ENCODE data around the gene CIRBP.

CIRBP gene

DNA sequence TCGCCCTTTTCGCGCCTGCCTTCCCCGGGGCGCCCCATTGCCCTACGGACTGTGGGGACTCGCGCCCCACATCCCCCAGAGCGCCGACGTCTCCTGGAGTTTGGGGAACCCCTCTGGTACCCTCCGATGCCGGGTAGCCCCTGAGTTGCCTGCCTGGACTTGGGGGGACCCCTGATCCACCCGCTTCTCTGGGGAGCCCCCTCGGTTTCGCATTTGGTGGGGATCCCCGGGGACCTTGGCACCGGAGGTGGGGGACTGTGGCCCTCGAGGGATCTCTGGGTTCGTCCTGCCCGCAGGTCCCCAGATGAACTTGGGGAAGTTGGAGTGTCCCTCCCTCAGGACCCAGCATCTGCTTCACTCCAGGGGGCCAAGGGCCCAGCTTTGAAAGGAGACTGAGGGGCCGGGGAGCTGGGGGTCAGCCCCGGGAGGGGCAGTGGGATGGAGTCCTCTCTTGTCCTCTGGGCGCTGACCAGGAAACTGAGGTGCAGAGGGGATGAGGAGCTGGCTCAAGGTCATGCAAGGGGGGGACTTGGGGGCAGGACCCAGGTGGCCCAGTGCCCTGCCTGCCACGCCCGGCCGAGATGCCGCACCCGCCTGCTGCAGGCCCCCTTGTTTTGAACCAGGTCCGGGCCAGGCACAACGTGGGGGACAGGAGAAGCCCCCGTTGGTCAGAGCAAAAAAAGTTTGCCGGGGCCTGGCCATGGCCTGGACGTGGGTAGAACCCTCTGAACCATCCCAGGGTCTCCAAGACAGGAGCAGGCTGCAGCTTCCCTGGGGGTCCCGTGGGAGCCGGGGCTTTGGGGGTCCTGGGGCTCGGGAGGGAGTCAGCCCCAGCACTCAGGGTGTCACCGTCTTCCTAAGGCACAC lies 17.6 kb downstream of the CIRBP start:
- in situ Hi-C loops (cut with HindIII; ENCODE audit: low pct_unique_long_range_greater_than_20kb, low sequenced_read_pairs): no loop called here
- no peak for TF ChIP-seq JUND (IDR thresholded peaks at IDR 0.05; ENCODE audit: low read depth)
- DNase-seq (ENCODE audit: low read depth in 1 of 2, low spot score in 1 of 2): no peak

DNA sequence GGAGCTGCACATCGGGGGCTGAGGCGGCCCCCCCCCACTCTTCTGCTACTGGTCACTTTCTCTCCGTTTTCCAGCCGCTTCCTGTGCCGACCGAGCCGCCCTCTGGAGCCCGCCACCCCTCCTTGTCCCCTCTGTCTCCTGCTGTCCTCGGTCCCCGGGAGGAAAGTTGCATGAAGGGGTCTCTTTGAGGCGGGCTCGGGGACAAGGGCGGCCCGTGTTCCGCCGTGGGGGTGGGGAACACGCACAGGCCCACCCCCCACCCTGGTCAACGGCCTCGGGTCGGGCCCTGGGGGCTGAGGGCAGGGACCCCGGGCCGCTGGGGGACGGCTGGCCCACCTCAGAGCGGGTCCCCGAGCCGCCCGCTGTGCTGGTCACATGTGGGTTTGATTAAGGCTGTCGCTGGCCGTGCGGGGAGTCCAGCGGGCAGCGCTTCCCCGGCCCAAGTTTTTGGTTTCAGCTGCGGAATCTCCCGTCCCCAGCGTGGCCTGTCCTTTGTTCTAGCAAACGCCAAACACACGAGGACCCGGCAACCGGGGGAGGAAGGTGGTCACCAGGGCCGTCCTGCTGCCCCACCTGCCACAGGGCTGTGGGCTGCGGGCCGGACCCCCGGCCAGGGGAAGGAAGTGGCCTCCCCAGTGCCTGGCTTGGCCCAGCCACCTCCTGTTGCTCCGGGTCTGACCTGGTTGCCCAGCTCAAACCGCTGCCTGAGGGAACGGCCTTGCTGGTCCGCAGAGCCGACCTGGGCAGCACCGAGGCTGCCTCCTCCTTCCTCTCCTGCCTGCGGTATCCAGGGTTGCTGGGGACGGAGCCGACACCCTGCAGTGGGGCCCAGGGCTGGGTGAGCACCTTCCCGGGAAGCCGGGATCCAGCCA lies 18.5 kb downstream of the CIRBP start:
- no peak for DNase-seq (ENCODE audit: low read depth in 1 of 2, low spot score in 1 of 2)
- in situ Hi-C loops (cut with HindIII; ENCODE audit: low pct_unique_long_range_greater_than_20kb, low sequenced_read_pairs): no loop called here
- TF ChIP-seq JUND (IDR thresholded peaks at IDR 0.05; ENCODE audit: low read depth): no peak

DNA sequence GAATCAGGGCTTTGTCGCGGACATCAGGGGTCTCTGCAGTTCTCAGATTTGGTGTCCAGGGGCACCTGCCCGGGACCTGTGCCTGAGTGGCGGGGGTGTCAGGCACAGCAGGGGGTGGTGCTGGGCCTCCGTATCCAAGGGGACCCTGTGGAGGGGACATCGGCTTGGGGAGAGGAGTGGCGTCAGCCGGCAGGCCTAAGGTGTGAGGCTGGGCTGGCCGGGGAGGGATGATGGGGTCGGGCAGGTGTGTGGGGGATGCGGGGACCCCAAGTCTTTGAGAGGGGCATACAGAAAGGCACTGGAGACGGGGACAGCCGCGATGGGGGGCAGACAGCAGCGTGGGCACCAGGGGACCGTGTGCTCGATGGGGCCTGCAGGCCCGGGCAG lies 19.1 kb downstream of the CIRBP start:
- in situ Hi-C loops (cut with HindIII; ENCODE audit: low pct_unique_long_range_greater_than_20kb, low sequenced_read_pairs): no loop called here
- DNase-seq (ENCODE audit: low read depth in 1 of 2, low spot score in 1 of 2): no peak
- no peak for TF ChIP-seq JUND (IDR thresholded peaks at IDR 0.05; ENCODE audit: low read depth)

DNA sequence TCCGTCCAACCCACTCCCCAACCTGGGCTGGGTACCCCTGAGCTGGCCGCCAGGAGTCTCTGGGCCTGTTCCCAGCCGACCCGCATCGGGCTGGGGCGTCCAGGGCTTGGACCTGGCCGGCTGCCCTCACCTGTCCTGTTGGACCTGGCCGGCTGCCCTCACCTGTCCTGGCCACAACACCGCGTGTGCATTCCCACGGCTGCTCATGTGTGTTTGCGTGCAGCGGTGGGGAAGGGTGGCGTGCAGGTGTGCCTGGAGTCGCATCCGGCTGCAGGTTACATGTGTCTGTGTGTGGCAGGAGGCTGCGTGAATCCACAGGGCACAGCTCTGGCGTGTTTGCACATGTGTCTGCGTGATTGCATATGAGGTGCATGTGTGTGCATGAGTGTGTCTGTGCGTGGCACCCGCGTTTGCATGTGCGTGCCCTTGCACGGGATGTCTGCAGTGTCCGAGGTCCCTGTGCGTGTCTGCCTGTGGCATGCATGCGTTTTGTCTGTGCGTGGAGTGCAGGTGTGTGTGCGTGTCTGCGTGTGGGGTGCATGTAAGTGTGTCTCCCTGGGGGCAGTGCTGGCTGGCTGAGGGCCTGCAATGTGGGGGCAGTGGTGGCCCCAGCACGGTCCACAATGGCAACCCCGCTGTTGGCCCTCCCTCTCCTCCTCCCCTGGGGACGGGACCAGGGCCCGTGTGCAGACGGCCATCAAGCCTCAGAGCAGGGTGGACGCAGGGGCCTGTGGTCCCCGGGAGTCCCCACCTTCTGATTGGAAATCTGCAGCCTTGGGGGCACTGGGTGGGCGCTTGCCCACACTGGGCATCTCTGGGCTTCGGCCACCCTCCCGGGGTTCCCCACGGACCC lies 19.9 kb downstream of the CIRBP start:
- in situ Hi-C loops (cut with HindIII; ENCODE audit: low pct_unique_long_range_greater_than_20kb, low sequenced_read_pairs): no loop called here
- no peak for TF ChIP-seq JUND (IDR thresholded peaks at IDR 0.05; ENCODE audit: low read depth)
- DNase-seq (ENCODE audit: low read depth in 1 of 2, low spot score in 1 of 2): no peak

DNA sequence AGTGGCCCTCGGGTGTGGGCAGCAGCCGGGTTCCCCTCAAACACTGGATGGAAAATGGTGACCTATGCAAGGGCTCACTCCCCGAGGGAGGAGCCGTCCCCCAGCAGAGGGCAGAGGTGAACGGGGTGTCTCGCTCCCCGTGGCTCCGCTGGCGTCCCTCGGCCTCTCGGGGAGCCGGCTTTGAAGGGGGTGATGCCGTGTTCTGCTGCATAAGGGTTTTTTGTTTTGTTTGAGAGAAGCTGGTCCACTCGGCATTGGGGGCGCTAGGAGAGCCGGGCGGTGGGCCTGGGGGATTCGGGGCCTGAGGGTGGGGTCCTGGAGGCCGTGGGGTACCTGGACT lies 20.5 kb downstream of the CIRBP start:
- no peak for DNase-seq (ENCODE audit: low read depth in 1 of 2, low spot score in 1 of 2)
- in situ Hi-C loops (cut with HindIII; ENCODE audit: low pct_unique_long_range_greater_than_20kb, low sequenced_read_pairs): no loop called here
- TF ChIP-seq JUND (IDR thresholded peaks at IDR 0.05; ENCODE audit: low read depth): no peak

DNA sequence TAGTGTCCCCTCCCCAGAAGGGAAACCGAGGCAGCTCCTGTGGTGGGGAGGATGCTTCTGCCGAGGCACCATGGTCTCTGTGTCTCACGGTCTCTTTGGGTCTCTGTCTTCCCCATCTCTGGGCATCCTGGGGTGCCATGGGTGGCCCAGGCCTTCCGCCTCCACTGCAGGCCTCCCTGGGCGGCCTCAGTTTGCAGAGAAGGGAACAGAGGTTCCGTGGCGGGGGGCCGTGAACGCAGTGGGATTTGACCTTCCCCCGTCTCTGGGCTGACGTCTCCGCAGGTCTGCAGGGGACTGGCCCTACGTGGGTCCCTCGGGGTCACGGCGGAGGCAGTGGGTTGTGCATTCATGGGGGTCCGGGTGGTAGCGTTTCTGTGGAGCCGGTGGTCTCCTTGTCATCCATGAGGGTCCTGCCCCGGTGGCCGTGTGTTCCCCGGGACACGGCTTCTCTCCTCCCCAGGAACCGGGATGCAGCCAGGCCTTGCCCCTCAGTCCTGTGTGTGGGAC lies 21.1 kb downstream of the CIRBP start:
- no peak for TF ChIP-seq JUND (IDR thresholded peaks at IDR 0.05; ENCODE audit: low read depth)
- DNase-seq (ENCODE audit: low read depth in 1 of 2, low spot score in 1 of 2): no peak
- in situ Hi-C loops (cut with HindIII; ENCODE audit: low pct_unique_long_range_greater_than_20kb, low sequenced_read_pairs): no loop called here

DNA sequence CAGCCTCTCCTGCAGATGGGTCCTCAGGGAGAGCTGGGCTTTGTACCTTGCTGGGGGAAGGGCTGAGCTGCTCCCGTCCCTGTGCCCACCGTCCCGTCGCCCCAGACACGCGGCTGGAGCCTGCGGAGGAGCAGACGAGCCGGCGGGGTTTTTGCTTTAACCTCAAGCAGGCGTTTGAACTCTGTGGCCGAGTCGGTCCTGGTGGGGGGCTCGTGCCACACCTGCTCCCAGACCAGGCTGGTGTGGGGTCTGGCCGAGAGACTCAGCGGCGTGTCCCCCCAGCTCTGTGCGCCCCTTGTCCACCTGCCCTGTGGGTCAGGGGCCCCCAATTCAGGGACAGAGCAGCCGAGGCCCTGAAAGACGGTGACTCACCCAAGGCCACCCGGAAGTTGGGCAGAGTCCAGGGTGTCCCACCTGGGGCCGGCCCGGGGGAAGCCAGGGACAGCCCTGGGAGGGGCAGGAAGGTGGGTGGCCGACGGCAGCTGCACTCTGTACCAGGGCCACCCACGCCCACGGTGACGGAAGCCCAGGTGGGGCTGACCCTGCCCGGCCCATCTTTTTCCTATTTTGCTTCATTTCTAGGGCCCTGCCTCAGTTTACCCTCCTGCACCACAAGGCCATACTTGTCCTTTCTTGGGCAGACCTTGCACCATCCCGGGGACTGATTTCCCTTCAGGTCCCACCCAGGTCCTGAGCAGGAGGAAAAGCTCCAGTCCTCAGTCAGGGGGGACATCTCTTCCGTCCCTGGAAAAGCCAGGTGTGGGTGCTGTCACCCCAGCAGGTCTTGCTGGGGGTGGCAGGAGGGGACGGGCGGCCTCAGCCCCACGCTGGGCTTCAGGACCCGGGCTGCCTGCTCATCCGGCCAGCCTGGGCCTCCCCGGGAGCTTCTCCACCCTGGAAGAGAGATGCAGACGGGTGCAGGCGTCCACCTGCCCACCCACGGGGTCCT lies 21.8 kb downstream of the CIRBP start:
- in situ Hi-C loops (cut with HindIII; ENCODE audit: low pct_unique_long_range_greater_than_20kb, low sequenced_read_pairs): no loop called here
- no peak for DNase-seq (ENCODE audit: low read depth in 1 of 2, low spot score in 1 of 2)
- TF ChIP-seq JUND (IDR thresholded peaks at IDR 0.05; ENCODE audit: low read depth): no peak

DNA sequence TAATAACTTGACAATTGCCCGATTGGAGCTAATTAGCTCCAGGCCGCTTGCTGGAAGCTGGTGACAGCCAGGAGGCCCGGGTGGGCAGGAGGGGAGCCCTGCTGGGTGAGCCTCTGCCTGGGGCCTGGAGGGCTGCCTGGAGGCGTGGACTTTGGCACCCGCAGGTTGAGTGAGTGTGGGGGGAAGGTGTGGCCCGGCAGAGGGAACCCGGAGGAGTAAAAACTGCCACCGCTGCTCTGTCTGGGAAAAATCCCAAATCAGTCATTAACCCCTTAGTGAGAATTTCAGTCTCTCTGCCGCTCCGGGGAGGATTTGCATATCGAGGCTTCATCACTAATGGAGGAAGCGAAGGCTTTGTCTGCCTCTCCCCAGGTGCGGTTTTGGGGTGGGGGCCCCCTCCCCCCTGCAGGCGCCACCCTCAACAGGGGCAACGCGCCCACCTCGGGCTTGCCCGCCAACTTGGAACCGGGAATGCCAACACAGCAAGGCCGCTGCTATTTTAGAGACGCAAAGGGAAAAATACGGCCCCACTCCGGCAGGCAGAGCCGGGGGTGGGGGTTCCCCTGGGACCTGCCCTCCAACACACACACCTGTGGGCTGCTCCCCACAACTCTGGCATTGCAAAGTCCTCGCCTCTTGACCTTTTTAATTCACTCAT lies 22.8 kb downstream of the CIRBP start:
- in situ Hi-C loops (cut with HindIII; ENCODE audit: low pct_unique_long_range_greater_than_20kb, low sequenced_read_pairs): no loop called here
- DNase-seq (ENCODE audit: low read depth in 1 of 2, low spot score in 1 of 2): no peak
- no peak for TF ChIP-seq JUND (IDR thresholded peaks at IDR 0.05; ENCODE audit: low read depth)

DNA sequence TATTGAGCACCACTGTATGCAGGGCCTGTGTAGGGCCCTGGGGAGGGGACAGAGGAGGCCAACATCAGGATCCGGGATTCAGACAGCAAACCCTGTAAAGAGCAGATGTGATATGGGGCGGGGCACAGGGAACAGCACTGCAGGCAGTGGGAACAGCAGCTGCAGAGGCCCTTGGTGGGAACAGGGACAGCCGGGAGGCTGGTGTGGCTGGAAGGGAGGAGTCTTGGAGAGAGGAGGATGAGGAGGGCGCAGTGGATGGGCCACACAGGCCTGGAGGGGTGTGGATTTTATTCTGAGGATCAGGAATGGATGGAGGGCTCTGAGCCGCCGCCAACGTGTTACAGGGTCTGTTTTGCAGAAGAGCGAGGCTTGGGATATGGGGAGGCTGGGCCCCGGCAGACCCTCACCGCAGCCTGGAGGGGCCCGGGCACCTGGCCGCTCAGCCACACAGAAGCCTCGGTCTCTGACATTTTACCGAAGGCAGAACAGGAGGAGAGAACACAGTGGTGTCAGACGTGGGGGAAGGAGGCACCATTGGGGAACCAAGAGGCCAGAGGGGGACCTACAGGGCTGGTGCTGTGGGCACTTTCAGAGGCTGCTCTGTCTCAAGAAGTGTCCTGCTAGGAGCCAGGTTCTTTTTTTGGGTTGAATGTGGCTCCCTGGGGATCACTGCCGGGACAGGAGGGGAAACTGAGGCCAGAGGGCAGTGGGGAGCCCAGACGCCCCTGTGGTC lies 23.5 kb downstream of the CIRBP start:
- no peak for TF ChIP-seq JUND (IDR thresholded peaks at IDR 0.05; ENCODE audit: low read depth)
- DNase-seq (ENCODE audit: low read depth in 1 of 2, low spot score in 1 of 2): no peak
- in situ Hi-C loops (cut with HindIII; ENCODE audit: low pct_unique_long_range_greater_than_20kb, low sequenced_read_pairs): no loop called here

DNA sequence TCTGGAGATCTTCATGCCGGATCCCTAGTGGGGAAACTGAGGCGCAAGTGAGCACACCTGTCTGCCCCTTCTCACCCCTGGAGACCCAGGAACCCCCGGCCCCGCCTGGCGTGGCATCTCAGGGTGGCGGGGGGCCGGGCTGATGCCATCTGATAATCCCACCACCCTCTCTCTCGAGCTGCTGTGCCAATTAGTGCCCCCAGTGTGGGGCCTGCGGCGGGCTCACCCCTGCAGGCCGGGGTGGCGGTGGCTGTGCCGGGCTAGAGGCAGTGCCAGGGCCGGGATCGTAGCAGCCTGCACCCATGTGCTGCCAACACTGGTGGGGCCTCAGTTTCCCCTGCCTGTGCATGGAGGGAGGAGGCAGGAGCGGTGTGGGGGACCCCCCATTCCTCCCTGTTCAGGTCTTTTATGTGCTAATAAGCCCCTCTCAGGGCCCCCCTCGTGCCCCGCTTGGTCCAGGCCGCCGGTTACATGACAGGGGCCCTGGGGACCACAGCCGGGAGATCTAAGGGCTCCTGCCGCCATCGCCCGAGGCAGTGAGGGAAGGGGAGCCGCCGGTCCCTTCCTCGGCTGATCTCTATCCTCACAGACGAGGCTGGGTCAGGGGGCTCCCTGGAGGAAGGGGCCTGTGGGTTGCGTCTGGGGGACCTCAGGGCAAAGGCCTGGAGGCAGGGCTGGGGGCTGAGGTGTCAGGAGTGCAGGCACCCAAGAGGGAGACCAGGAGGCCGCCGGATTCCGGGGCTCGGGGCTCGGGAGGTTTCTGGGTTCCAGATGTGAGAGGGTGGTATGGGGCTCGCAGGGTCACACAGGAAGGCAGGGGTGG lies 24.9 kb downstream of the CIRBP start:
- no peak for DNase-seq (ENCODE audit: low read depth in 1 of 2, low spot score in 1 of 2)
- TF ChIP-seq JUND (IDR thresholded peaks at IDR 0.05; ENCODE audit: low read depth): no peak
- in situ Hi-C loops (cut with HindIII; ENCODE audit: low pct_unique_long_range_greater_than_20kb, low sequenced_read_pairs): no loop called here
